Thymus (tissue), 11 donors: ENCODE results near the gene ADAMTS2. TPM values are rescaled to one million over a fixed set of nuclear protein-coding genes. Genes with fewer than 3 reads are reported as not detected.

Experiments used
- DNase-seq, 9 donors: peaks; one replicate each; pipeline ENCODE4 v3.0.0-alpha.2; 2013; ENCODE audit warnings: low spot score in 9 of 9, low read depth in 6 of 9, missing footprints in 1 of 9
- H3K27ac ChIP-seq, 2 donors: one replicate each; pipeline ENCODE4 v1.5.1; 2013; ENCODE audit warnings: control low read depth in 1 of 2, low read depth in 1 of 2, low read length in 1 of 2, mild to moderate bottlenecking in 1 of 2, moderate library complexity in 1 of 2
- H3K27me3 ChIP-seq, 2 donors: one replicate each; pipeline ENCODE4 v1.5.1; 2013; ENCODE audit warnings: low read length in 1 of 2; ENCODE audit not compliant: control insufficient read depth in 2 of 2, insufficient read depth in 1 of 2
- H3K36me3 ChIP-seq, 2 donors: one replicate each; pipeline ENCODE4 v1.5.1; 2013; ENCODE audit warnings: low read length in 1 of 2, mild to moderate bottlenecking in 1 of 2, moderate library complexity in 1 of 2; ENCODE audit not compliant: control insufficient read depth in 2 of 2, insufficient read depth in 2 of 2
- H3K4me1 ChIP-seq, 2 donors: one replicate each; pipeline ENCODE4 v1.5.1; 2013; ENCODE audit warnings: low read length in 2 of 2; ENCODE audit not compliant: control insufficient read depth in 2 of 2, insufficient read depth in 2 of 2
- H3K4me3 ChIP-seq, 2 donors: one replicate each; pipeline ENCODE4 v1.5.1; 2013; ENCODE audit warnings: low read length in 2 of 2, control low read depth in 1 of 2, mild to moderate bottlenecking in 1 of 2
- H3K9me3 ChIP-seq, 2 donors: one replicate each; pipeline ENCODE4 v1.5.1; 2013; ENCODE audit warnings: low read length in 1 of 2, mild to moderate bottlenecking in 1 of 2; ENCODE audit not compliant: control insufficient read depth in 2 of 2, insufficient read depth in 1 of 2
- WGBS: extraction: QIAGEN DNeasy Blood & Tissue Kit; methylation state at CpG from one replicate; pipeline ENCODE4 v1.1.7; 2013; 5-methylcytosine and 5-hydroxymethylcytosine counted together
- polyA plus RNA-seq: library from polyadenylated mRNA; stranded (reverse); fragments of 200-250 nt; gene quantifications from one replicate; pipeline ENCODE4 v1.2.3, GENCODE V29; 2013
- total RNA-seq: library from RNA; stranded (reverse); fragments of 120-200 nt; gene quantifications from one replicate; pipeline ENCODE4 v1.2.4, GENCODE V29; 2013
- donor health status: healthy.

ADAMTS2 gene
- total and polyA plus RNA-seq, 2 donors, result 1.3 to 1.4 TPM

DNA sequence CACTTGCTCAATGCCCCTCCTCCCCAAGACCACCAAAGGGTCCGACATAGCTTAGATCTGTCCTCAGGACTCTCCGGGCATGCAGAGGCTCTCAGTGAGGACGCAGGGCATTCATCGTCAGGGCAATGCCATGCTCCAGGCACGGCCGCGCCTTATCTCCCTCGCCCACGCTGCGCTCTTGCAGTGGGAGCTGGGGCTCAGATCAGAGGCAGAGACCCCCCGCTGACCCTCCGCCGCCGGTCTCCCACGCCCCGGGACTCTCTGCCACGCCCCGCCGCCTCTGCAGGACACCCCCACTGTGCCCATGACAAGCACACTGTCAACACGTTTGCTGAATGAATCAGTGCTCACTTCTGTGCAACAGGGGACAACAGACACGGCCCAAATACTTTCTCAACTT lies 140.7 kb downstream of the ADAMTS2 start:
- DNase-seq, result no peak
- H3K27ac ChIP-seq, result no peak overlapping the region
- no peaks in the 10 kb centered on the region for H3K36me3 ChIP-seq

GRCh38 chr5:179203248-179203647 lies 142.0 kb downstream of the ADAMTS2 start:
- no peak for DNase-seq
- H3K27ac ChIP-seq, result no peak overlapping the region

More for the DNA sequence above, 140.7 kb downstream of the ADAMTS2 start:
- no peaks in the 10 kb centered on the region for H3K4me1 ChIP-seq
- no peak overlapping the region for H3K4me3 ChIP-seq
- WGBS, result 95% methylated on average over 21 of the region's 21 CpGs
- no peaks in the 10 kb centered on the region for H3K27me3 ChIP-seq
- H3K9me3 ChIP-seq, result no peaks in the 10 kb centered on the region

GRCh38 chr5:179201986-179202385 lies 143.3 kb downstream of the ADAMTS2 start:
- 92% methylated on average over 16 of the region's 16 CpGs for WGBS
- no peaks in the 10 kb centered on the region for H3K27me3 ChIP-seq
- H3K9me3 ChIP-seq, result no peaks in the 10 kb centered on the region
- no peak for DNase-seq
- H3K4me3 ChIP-seq, result no peak overlapping the region
- no peaks in the 10 kb centered on the region for H3K4me1 ChIP-seq
- H3K36me3 ChIP-seq, result no peaks in the 10 kb centered on the region
- H3K27ac ChIP-seq, result no peak overlapping the region

More at GRCh38 chr5:179203248-179203647, 142.0 kb downstream of the ADAMTS2 start:
- 92% methylated on average over 9 of the region's 9 CpGs for WGBS
- Histone ChIP-seq H3K9me3 (no peaks in the 10 kb centered on the region), H3K36me3 (no peaks in the 10 kb centered on the region), H3K4me1 (no peaks in the 10 kb centered on the region), H3K4me3 (no peak overlapping the region), H3K27me3 (no peaks in the 10 kb centered on the region)

GRCh38 chr5:179199246-179199645 lies 146.0 kb downstream of the ADAMTS2 start:
- DNase-seq, result no peak
- H3K27ac ChIP-seq, result no peak overlapping the region

DNA sequence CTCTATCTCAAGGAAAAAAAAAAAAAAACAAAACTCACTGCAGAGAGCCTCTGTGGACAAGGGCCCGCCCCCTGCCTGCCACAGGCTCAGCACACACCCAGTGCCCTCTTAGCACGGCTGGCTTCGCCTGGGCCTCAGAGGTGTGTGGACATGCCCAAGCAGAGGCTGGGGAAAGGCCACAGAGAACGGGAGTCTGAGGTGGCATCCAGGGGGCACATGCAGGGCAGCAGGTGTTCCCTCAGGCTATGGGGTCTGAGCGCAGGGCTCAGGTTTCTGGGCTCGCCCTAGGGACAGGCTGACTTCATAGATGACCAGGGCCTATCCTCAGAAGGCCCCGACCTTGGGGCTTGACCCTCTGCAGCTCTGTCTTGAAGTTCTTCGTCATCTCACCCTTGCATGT lies 146.4 kb downstream of the ADAMTS2 start:
- H3K36me3 ChIP-seq, result no peaks in the 10 kb centered on the region
- DNase-seq, result no peak
- no peak overlapping the region for H3K27ac ChIP-seq
- H3K9me3 ChIP-seq, result no peaks in the 10 kb centered on the region
- no peaks in the 10 kb centered on the region for H3K4me1 ChIP-seq
- no peak overlapping the region for H3K4me3 ChIP-seq
- H3K27me3 ChIP-seq, result no peaks in the 10 kb centered on the region
- WGBS, result 97% methylated on average over 8 of the region's 8 CpGs

More at GRCh38 chr5:179199246-179199645, 146.0 kb downstream of the ADAMTS2 start:
- no peaks in the 10 kb centered on the region for H3K4me1 ChIP-seq
- no peaks in the 10 kb centered on the region for H3K9me3 ChIP-seq
- 95% methylated on average over 11 of the region's 11 CpGs for WGBS
- no peaks in the 10 kb centered on the region for H3K36me3 ChIP-seq
- H3K27me3 ChIP-seq, result no peaks in the 10 kb centered on the region
- no peak overlapping the region for H3K4me3 ChIP-seq

GRCh38 chr5:179196405-179197079 lies 148.7 kb downstream of the ADAMTS2 start:
- no peaks in the 10 kb centered on the region for H3K9me3 ChIP-seq
- WGBS, result 94% methylated on average over 10 of the region's 10 CpGs
- no peaks in the 10 kb centered on the region for H3K36me3 ChIP-seq
- no peaks in the 10 kb centered on the region for H3K27me3 ChIP-seq
- DNase-seq, result no peak
- H3K4me3 ChIP-seq, result no peak overlapping the region
- H3K4me1 ChIP-seq, result no peaks in the 10 kb centered on the region
- no peak overlapping the region for H3K27ac ChIP-seq

GRCh38 chr5:179195561-179196404 lies 149.5 kb downstream of the ADAMTS2 start:
- 97% methylated on average over 36 of the region's 36 CpGs for WGBS
- no peaks in the 10 kb centered on the region for H3K27me3 ChIP-seq
- no peak overlapping the region for H3K4me3 ChIP-seq
- no peaks in the 10 kb centered on the region for H3K4me1 ChIP-seq
- no peak for DNase-seq
- H3K36me3 ChIP-seq, result no peaks in the 10 kb centered on the region
- no peaks in the 10 kb centered on the region for H3K9me3 ChIP-seq
- H3K27ac ChIP-seq, result no peak overlapping the region

GRCh38 chr5:179194941-179195381 lies 150.3 kb downstream of the ADAMTS2 start:
- H3K36me3 ChIP-seq, result no peaks in the 10 kb centered on the region
- no peaks in the 10 kb centered on the region for H3K4me1 ChIP-seq
- WGBS, result 96% methylated on average over 19 of the region's 19 CpGs
- DNase-seq, result no peak
- no peaks in the 10 kb centered on the region for H3K9me3 ChIP-seq
- no peaks in the 10 kb centered on the region for H3K27me3 ChIP-seq
- H3K4me3 ChIP-seq, result no peak overlapping the region
- no peak overlapping the region for H3K27ac ChIP-seq

DNA sequence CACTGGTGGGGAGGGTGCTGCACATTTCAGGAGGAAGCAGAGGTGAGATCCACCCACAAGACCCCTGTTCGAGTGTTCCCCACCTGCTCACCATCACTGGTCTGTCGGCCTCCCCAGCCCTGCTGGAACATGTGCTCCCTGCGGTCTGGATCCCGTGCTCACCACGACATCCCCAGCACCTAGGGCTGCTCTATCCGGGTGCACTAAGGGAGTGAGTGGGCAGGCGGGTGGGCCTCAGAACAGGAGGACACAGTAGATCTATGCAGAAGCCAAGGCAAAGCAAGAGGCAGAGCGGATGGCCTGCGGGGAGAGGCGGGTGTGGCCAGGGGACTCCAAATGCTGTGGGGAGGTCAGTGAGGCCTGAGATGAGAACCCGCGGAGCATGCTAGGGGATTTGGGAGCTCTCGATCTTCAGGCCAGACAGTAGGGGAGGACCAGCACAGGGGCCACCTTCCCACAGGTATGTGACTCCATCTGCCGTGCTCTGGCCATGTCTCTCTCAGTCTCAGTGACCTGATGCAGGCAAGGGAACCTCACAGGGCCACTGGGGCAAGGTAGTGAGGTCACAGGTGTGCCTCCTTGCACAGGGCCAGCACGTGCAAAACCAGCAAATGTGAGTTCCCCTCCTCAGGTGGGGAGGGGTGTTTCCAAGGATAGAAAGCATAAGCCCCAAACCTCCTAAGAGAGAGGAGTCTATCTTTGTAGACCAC lies 150.9 kb downstream of the ADAMTS2 start:
- Histone ChIP-seq H3K36me3 (no peaks in the 10 kb centered on the region), H3K4me1 (no peaks in the 10 kb centered on the region), H3K4me3 (no peak overlapping the region), H3K27ac (no peak overlapping the region), H3K9me3 (no peaks in the 10 kb centered on the region), H3K27me3 (no peaks in the 10 kb centered on the region)
- 94% methylated on average over 15 of the region's 15 CpGs for WGBS
- no peak for DNase-seq
